Calu3 (cell line): ENCODE results near the gene PDS5A. TPM values are rescaled to one million over a fixed set of nuclear protein-coding genes. Genes with fewer than 3 reads are reported as not detected.

Experiments used
- BruUV-seq: library from RNA; stranded (reverse); fragments of 400-500 nt; replicated peaks from 2 replicates; lab custom pipeline; 2021; lab: Mats Ljungman, UMichigan
- CTCF ChIA-PET: fragments of 300-600 bp; sonication (Branson Sonifier 250); formaldehyde crosslinking; loops from one replicate; lab custom pipeline; 2022; ENCODE audit warnings: antibody characterized with exemption; lab: Charles Lee
- DNase-seq: peaks from one replicate; pipeline ENCODE4 v3.0.0; 2022
- H3K27ac Mint-ChIP-seq: one replicate; pipeline ENCODE4 v1.8.0; 2022; ENCODE audit warnings: mixed read lengths; ENCODE audit not compliant: unreplicated experiment
- H3K27me3 Mint-ChIP-seq: one replicate; pipeline ENCODE4 v1.8.0; 2022; ENCODE audit warnings: mixed read lengths; ENCODE audit not compliant: unreplicated experiment
- H3K36me3 Mint-ChIP-seq: one replicate; pipeline ENCODE4 v1.8.0; 2022; ENCODE audit warnings: mild to moderate bottlenecking, moderate library complexity, mixed read lengths; ENCODE audit not compliant: insufficient read depth, unreplicated experiment
- H3K4me1 Mint-ChIP-seq: one replicate; pipeline ENCODE4 v1.8.0; 2022; ENCODE audit warnings: mild to moderate bottlenecking, low read depth, mixed read lengths; ENCODE audit not compliant: unreplicated experiment
- H3K4me3 Mint-ChIP-seq: one replicate; pipeline ENCODE4 v1.8.0; 2022; ENCODE audit warnings: mild to moderate bottlenecking, low read depth, moderate library complexity, mixed read lengths; ENCODE audit not compliant: unreplicated experiment
- H3K9me3 Mint-ChIP-seq: one replicate; pipeline ENCODE4 v1.8.0; 2022; ENCODE audit warnings: low read depth, mixed read lengths; ENCODE audit not compliant: unreplicated experiment
- CTCF ChIP-seq: fragments of 200-600 bp; IDR thresholded peaks from one replicate; pipeline ENCODE4 v1.8.0; 2022; ENCODE audit warnings: antibody characterized with exemption; ENCODE audit not compliant: unreplicated experiment
- intact Hi-C: fragments of 100-400 bp; cut with micrococcal nuclease; formaldehyde crosslinking; loops from one replicate; pipeline ENCODE4 v1.10.0; 2022; ENCODE audit not compliant: unreplicated experiment
- total RNA-seq: library from RNA; stranded (reverse); gene quantifications from 2 replicates; pipeline ENCODE4 v1.2.3, GENCODE V29; 2022

The PDS5A gene
- total RNA-seq, 1 experiment from 2014 or later: 49.1 TPM

- CTCF ChIA-PET: no interaction called here
- no TSS peak for BruUV-seq
Observed at GRCh38 chr4:39892988-39893692, 84.6 kb downstream of the PDS5A start.

GRCh38 chr4:39889226-39889625 lies 88.5 kb downstream of the PDS5A start:
- H3K36me3 Mint-ChIP-seq: peaks cover 38% of the 10 kb centered on the region
- DNase-seq: no peak

More at GRCh38 chr4:39892988-39893692, 84.6 kb downstream of the PDS5A start:
- TF ChIP-seq CTCF: no peak
- H3K36me3 Mint-ChIP-seq: peaks cover 18% of the 10 kb centered on the region
- H3K4me1 Mint-ChIP-seq: no peaks in the 10 kb centered on the region
- H3K9me3 Mint-ChIP-seq: no peaks in the 10 kb centered on the region
- no peak overlapping the region for H3K27ac Mint-ChIP-seq
- no peaks in the 10 kb centered on the region for H3K27me3 Mint-ChIP-seq
- DNase-seq: no peak
- intact Hi-C loops: no loop called here
- no peak overlapping the region for H3K4me3 Mint-ChIP-seq

GRCh38 chr4:39888541-39888940 lies 89.2 kb downstream of the PDS5A start:
- no peak for DNase-seq
- no peak for TF ChIP-seq CTCF
- Mint-ChIP-seq H3K4me1 (no peaks in the 10 kb centered on the region), H3K4me3 (no peak overlapping the region), H3K9me3 (no peaks in the 10 kb centered on the region), H3K27me3 (no peaks in the 10 kb centered on the region), H3K27ac (no peak overlapping the region), H3K36me3 (peaks cover 42% of the 10 kb centered on the region)
- BruUV-seq: no TSS peak
- intact Hi-C loops: no loop called here
- CTCF ChIA-PET: interaction anchor here (0.6 kb wide), 1 partner anchor 806 kb away, joined by 3 read pairs; no protein-coding TSS in a partner anchor

More at GRCh38 chr4:39889226-39889625, 88.5 kb downstream of the PDS5A start:
- Mint-ChIP-seq H3K4me3 (no peak overlapping the region), H3K9me3 (no peaks in the 10 kb centered on the region), H3K4me1 (no peaks in the 10 kb centered on the region), H3K27ac (no peak overlapping the region), H3K27me3 (no peaks in the 10 kb centered on the region)
- intact Hi-C loops: no loop called here
- CTCF ChIA-PET: no interaction called here
- no peak for TF ChIP-seq CTCF
- no TSS peak for BruUV-seq

- intact Hi-C loops: no loop called here
- TF ChIP-seq CTCF: no peak
- no peaks in the 10 kb centered on the region for H3K4me1 Mint-ChIP-seq
- BruUV-seq: no TSS peak
- CTCF ChIA-PET: no interaction called here
- H3K27me3 Mint-ChIP-seq: no peaks in the 10 kb centered on the region
- H3K9me3 Mint-ChIP-seq: no peaks in the 10 kb centered on the region
- H3K27ac Mint-ChIP-seq: no peak overlapping the region
- H3K4me3 Mint-ChIP-seq: no peak overlapping the region
- peaks cover 43% of the 10 kb centered on the region for H3K36me3 Mint-ChIP-seq
- no peak for DNase-seq
Observed at GRCh38 chr4:39883646-39884045, 94.1 kb downstream of the PDS5A start.
